HG02759 (cell line): ENCODE data around the gene SMYD3.
"Not testable (repeated sequence)": the region's sequence is repeated elsewhere in the genome, so short reads cannot be mapped to it uniquely, and the experiment has no call there.

Experiments used
- ATAC-seq: cut with Tn5 transposase; IDR thresholded peaks from one replicate; pipeline ENCODE4 v1.9.1; 2021; ENCODE audit warnings: mild to moderate bottlenecking, moderate library complexity; ENCODE audit not compliant: unreplicated experiment

SMYD3 gene

GRCh38 chr1:245797592-245798348 lies 709.3 kb downstream of the SMYD3 start:
- ATAC-seq, result no peak

- no peak for ATAC-seq
Observed at GRCh38 chr1:245791410-245792312, 715.4 kb downstream of the SMYD3 start.

GRCh38 chr1:245790441-245790840 lies 716.6 kb downstream of the SMYD3 start:
- no peak for ATAC-seq

- no peak for ATAC-seq
Observed at GRCh38 chr1:245788886-245789285, 718.2 kb downstream of the SMYD3 start.

GRCh38 chr1:245788269-245788668 lies 718.8 kb downstream of the SMYD3 start:
- ATAC-seq, result no peak

GRCh38 chr1:245786948-245787347 lies 720.1 kb downstream of the SMYD3 start:
- no peak for ATAC-seq

- ATAC-seq, result no peak
Observed at GRCh38 chr1:245779797-245780755, 727.0 kb downstream of the SMYD3 start.

- no peak for ATAC-seq
Observed at GRCh38 chr1:245777752-245778151, 729.3 kb downstream of the SMYD3 start.

GRCh38 chr1:245776694-245777332 lies 730.3 kb downstream of the SMYD3 start:
- ATAC-seq, result no peak

GRCh38 chr1:245776139-245776538 lies 730.9 kb downstream of the SMYD3 start:
- ATAC-seq, result no peak

- ATAC-seq, result not testable (repeated sequence)
Observed at GRCh38 chr1:245774931-245775330, 732.1 kb downstream of the SMYD3 start.

GRCh38 chr1:245774196-245774595 lies 732.9 kb downstream of the SMYD3 start:
- no peak for ATAC-seq

GRCh38 chr1:245773344-245773743 lies 733.7 kb downstream of the SMYD3 start:
- no peak for ATAC-seq

GRCh38 chr1:245772739-245773138 lies 734.3 kb downstream of the SMYD3 start:
- no peak for ATAC-seq

GRCh38 chr1:245772325-245772724 lies 734.8 kb downstream of the SMYD3 start:
- no peak for ATAC-seq

GRCh38 chr1:245771511-245772281 lies 735.4 kb downstream of the SMYD3 start:
- ATAC-seq, result no peak

- no peak for ATAC-seq
Observed at GRCh38 chr1:245770156-245770555, 736.9 kb downstream of the SMYD3 start.

- no peak for ATAC-seq
Observed at GRCh38 chr1:245768596-245768995, 738.5 kb downstream of the SMYD3 start.

GRCh38 chr1:245765230-245766000 lies 741.7 kb downstream of the SMYD3 start:
- ATAC-seq, result no peak
